HepG2 (cell line): ENCODE results near the gene ZMIZ1. TPM values are rescaled to one million over a fixed set of nuclear protein-coding genes. Genes with fewer than 3 reads are reported as not detected.
A peak's percentile ranks its signal among the peaks of the same experiment; 100 is the strongest.

ENCODE experiments used
- ATAC-seq: fragments of 200-7000 bp; cut with Tn5 transposase; 3 replicates; pipeline ENCODE4 v1.9.1; 2020; ENCODE audit warnings: mild to moderate bottlenecking, moderate library complexity
- BruUV-seq: library from RNA; stranded (reverse); fragments of 400-500 nt; replicated peaks from 2 replicates; lab custom pipeline; 2021; lab: Mats Ljungman, UMichigan
- CTCF ChIA-PET: fragments of 300-600 bp; formaldehyde crosslinking; extraction: SDS; loops from one replicate; lab custom pipeline; 2021; ENCODE audit warnings: low total read pairs, inconsistent platforms, low intra/inter-chr PET ratio; lab: Yijun Ruan, JAX
- POLR2A ChIA-PET: fragments of 350-600 bp; sonication (Branson Sonifier 250); formaldehyde crosslinking; loops from one replicate; lab custom pipeline; 2020; ENCODE audit warnings: antibody characterized with exemption, inconsistent platforms; lab: Yijun Ruan, JAX
- DNase-seq: peaks from one replicate; pipeline ENCODE4 v3.0.0-alpha.2; 2015; ENCODE audit warnings: low spot score
- FAIRE-seq: peaks from 3 replicates; lab custom pipeline; 2011; peaks lifted over from hg19 to GRCh38; lab: Jason Lieb, UNC
- H2AFZ ChIP-seq: one replicate; pipeline ENCODE4 v1.6.1; 2011; ENCODE audit warnings: low read length, inconsistent platforms
- H3K27ac ChIP-seq: fragments of 300-600 bp; 3 replicates; pipeline ENCODE4 v1.8.0; 2011; ENCODE audit warnings: mixed run types, mild to moderate bottlenecking, mixed read lengths, low read length, inconsistent platforms; ENCODE audit not compliant: insufficient read depth; ENCODE audit errors: extremely low read length
- H3K27me3 ChIP-seq, 2 experiments: fragments of 200-600 bp in 1 of 2; 2 replicates in 1 of 2; 3 replicates in 1 of 2; pipeline versions ENCODE4 v1.6.0 to v1.8.0; 2011; ENCODE audit warnings: low read length in 2 of 2, mild to moderate bottlenecking in 2 of 2, moderate library complexity in 2 of 2, inconsistent platforms in 1 of 2; ENCODE audit not compliant: insufficient read depth in 2 of 2, control insufficient read depth in 1 of 2
- H3K36me3 ChIP-seq, 2 experiments: fragments of 200-600 bp in 1 of 2; replicated peaks in 1 of 2; 2 replicates in 1 of 2; 3 replicates in 1 of 2; pipeline versions ENCODE4 v1.5.1 to v1.8.0; 2011; ENCODE audit warnings: low read length in 2 of 2, inconsistent platforms in 1 of 2; ENCODE audit not compliant: insufficient read depth in 2 of 2, control insufficient read depth in 1 of 2
- H3K4me1 ChIP-seq: 2 replicates; pipeline ENCODE4 v1.5.1; 2012; ENCODE audit warnings: low read length, inconsistent platforms; ENCODE audit not compliant: insufficient read depth
- H3K4me2 ChIP-seq: 2 replicates; pipeline ENCODE4 v1.6.0; 2011; ENCODE audit warnings: low read depth, low read length, inconsistent platforms
- H3K4me3 ChIP-seq, 3 experiments: fragments of 200-600 bp in 1 of 3; sonication (generic), shearing (Covaris generic) in 1 of 3; replicated peaks in 1 of 3; 2 replicates each; pipeline ENCODE4 v1.5.1; 2011 to 2016; ENCODE audit warnings: low read length in 3 of 3, inconsistent platforms in 2 of 3, low read depth in 2 of 3, mild to moderate bottlenecking in 2 of 3, control low read depth in 1 of 3, mixed read lengths in 1 of 3; ENCODE audit not compliant: insufficient read depth in 1 of 3
- H3K79me2 ChIP-seq: one replicate; pipeline ENCODE4 v1.6.1; 2011; ENCODE audit warnings: low read length, inconsistent platforms; ENCODE audit not compliant: insufficient read depth
- H3K9ac ChIP-seq: 2 replicates; pipeline ENCODE4 v1.6.0; 2011; ENCODE audit warnings: mild to moderate bottlenecking, low read depth, low read length, inconsistent platforms; ENCODE audit not compliant: insufficient read depth
- H3K9me3 ChIP-seq: 2 replicates; pipeline ENCODE4 v1.5.1; 2012; ENCODE audit warnings: mild to moderate bottlenecking, low read length
- H4K20me1 ChIP-seq: 2 replicates; pipeline ENCODE4 v1.6.0; 2011; ENCODE audit warnings: inconsistent platforms, mild to moderate bottlenecking, low read length, moderate library complexity; ENCODE audit not compliant: insufficient read depth
- AGO2 ChIP-seq: fragments of 200-400 bp; formaldehyde crosslinking; optimal IDR thresholded peaks from 2 replicates; pipeline ENCODE3; 2017; ENCODE audit warnings: mild to moderate bottlenecking, low read depth, low read length, moderate library complexity
- DRAP1 ChIP-seq: IDR thresholded peaks from 2 replicates; pipeline ENCODE4 v1.6.1; 2016; ENCODE audit warnings: missing genetic modification reagents, missing compliant biosample characterization
- HMGXB3 ChIP-seq: sonication (generic); formaldehyde crosslinking; IDR thresholded peaks from 2 replicates; pipeline ENCODE4 v1.4.0; 2020; ENCODE audit warnings: missing genetic modification reagents, borderline replicate concordance
- PATZ1 ChIP-seq: sonication (generic); formaldehyde crosslinking; IDR thresholded peaks from 2 replicates; pipeline ENCODE4 v1.4.0; 2020; ENCODE audit warnings: missing genetic modification reagents
- ZNF446 ChIP-seq: sonication (generic); formaldehyde crosslinking; IDR thresholded peaks from 2 replicates; pipeline ENCODE4 v1.5.0; 2020; ENCODE audit warnings: mild to moderate bottlenecking, missing genetic modification reagents
- ZNF737 ChIP-seq: sonication (generic); formaldehyde crosslinking; IDR thresholded peaks from 2 replicates; pipeline ENCODE4 v1.5.0; 2020; ENCODE audit warnings: missing genetic modification reagents, mild to moderate bottlenecking, borderline replicate concordance
- WGBS: methylation state at CpG from one replicate; pipeline ENCODE4 v1.1.6; 2017; ENCODE audit warnings: low lambda C conversion rate; 5-methylcytosine and 5-hydroxymethylcytosine counted together
- in situ Hi-C: cut with HindIII; loops from 2 replicates; pipeline ENCODE4 v1.10.0; 2017; ENCODE audit warnings: low pct_unique_long_range_greater_than_20kb; ENCODE audit not compliant: extremely low pct_ligation_motif_present
- intact Hi-C: fragments of 100-400 bp; cut with micrococcal nuclease; formaldehyde crosslinking; loops from one replicate; pipeline ENCODE4 v1.10.0; 2022; ENCODE audit not compliant: unreplicated experiment
- polyA plus RNA-seq, 8 experiments: library from polyadenylated mRNA; depleted of rRNA in 3 of 8; stranded (reverse) in 7 of 8; unstranded in 1 of 8; fragments of >200 nt; fragmentation: Illumina TruSeq in 4 of 8; extraction: Trizol in 4 of 8; gene quantifications; 2 replicates each; pipeline versions ENCODE4 v1.2.1 to v1.2.3, GENCODE V29; 2011 to 2016; ENCODE audit warnings: low read depth in 4 of 8, missing spikeins in 1 of 8, mixed read lengths in 1 of 8; ENCODE audit not compliant: insufficient read depth in 1 of 8
- total RNA-seq, 5 experiments: library from RNA; depleted of rRNA; stranded (reverse); fragments of >200 nt; fragmentation: Illumina TruSeq; extraction: Trizol; gene quantifications; 2 replicates each; pipeline ENCODE4 v1.2.3, GENCODE V29; 2016; ENCODE audit warnings: low read depth in 1 of 5

The ZMIZ1 gene
- total and polyA plus RNA-seq, 2 of the 13 experiments (the other 11 are each of a cell fraction or from before 2014, with no cell fraction given) = 5.3 to 10.2 TPM

DNA sequence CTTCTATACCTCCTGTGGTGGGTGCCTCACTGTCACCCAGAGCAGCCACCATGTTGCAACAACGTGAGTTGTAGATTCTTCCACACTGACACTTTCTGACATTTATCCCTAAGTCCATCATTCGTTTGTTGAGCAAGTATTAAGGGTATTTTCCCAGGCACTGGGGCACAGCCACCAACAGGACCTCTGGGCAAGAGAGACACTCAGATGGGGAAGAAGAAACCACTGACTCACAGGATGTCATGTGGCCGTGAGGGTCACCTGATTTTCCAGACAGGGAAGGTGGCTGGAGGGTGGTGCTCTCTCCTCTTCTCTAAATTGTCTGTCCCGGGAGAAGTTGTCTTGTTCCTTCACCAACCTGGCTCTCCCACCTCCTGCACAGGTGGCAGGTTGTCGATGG lies 226.8 kb downstream of the ZMIZ1 start (continued):
- no peak for TF ChIP-seq PATZ1 (CRISPR knock-in tag)
- no peak for TF ChIP-seq DRAP1 (CRISPR knock-in tag)
- no peak for TF ChIP-seq HMGXB3 (CRISPR knock-in tag)

GRCh38 chr10:79296431-79296830 lies 227.7 kb downstream of the ZMIZ1 start:
- WGBS = 95% methylated on average over 14 of the region's 14 CpGs
- Histone ChIP-seq H3K27me3 (no peaks in the 10 kb centered on the region), H3K4me3 (no peak overlapping the region), H3K27ac (no peak overlapping the region), H3K36me3 (peaks cover 47 to 97% of the 10 kb centered on the region in 2 experiments), H3K4me2 (no peak overlapping the region), H3K9me3 (no peaks in the 10 kb centered on the region), H3K9ac (no peak overlapping the region), H3K4me1 (peaks cover 10% of the 10 kb centered on the region; the same call in 1 of the 2 replicates), H4K20me1 (peaks cover 6% of the 10 kb centered on the region; the same call in 1 of the 2 replicates), H2AFZ (no peak overlapping the region), H3K79me2 (no peaks in the 10 kb centered on the region)
- DNase-seq (no peak), FAIRE-seq (no peak), ATAC-seq (no peak)
- CTCF ChIA-PET = no interaction called here
- in situ Hi-C loops = no loop called here
- intact Hi-C loops = loop anchor here (10.0 kb wide), 1 partner anchor 48 kb away; the partner anchor contains the start of gene PPIF
- no TSS peak for BruUV-seq
- peak; percentile 37 for TF ChIP-seq AGO2
- TF ChIP-seq ZNF737 (CRISPR knock-in tag) = no peak
- no peak for TF ChIP-seq ZNF446 (CRISPR knock-in tag)
- POLR2A ChIA-PET = no interaction called here
